Pancreas (tissue), 10 donors: ENCODE results near the gene FYN. TPM values are rescaled to one million over a fixed set of nuclear protein-coding genes. Genes with fewer than 3 reads are reported as not detected.
"Not testable (repeated sequence)": the region's sequence is repeated elsewhere in the genome, so short reads cannot be mapped to it uniquely, and the experiment has no call there.

ENCODE experiments used
- ATAC-seq, 4 donors: fragments of 200-7000 bp; cut with Tn5 transposase; one replicate each; pipeline versions ENCODE4 v1.8.0 to v1.9.1; 2020; ENCODE audit warnings: mild to moderate bottlenecking in 4 of 4, moderate library complexity in 4 of 4
- DNase-seq, 6 donors: peaks; one replicate each; pipeline ENCODE4 v3.0.0-alpha.2; 2020
- FAIRE-seq: peaks from 2 replicates; lab custom pipeline; 2012; peaks lifted over from hg19 to GRCh38; lab: Jason Lieb, UNC
- H3K27ac ChIP-seq, 4 donors: fragments of 200-600 bp; sonication (generic); 1 replicate in 3 of 4; 2 replicates in 1 of 4; pipeline versions ENCODE4 v1.5.0 to v1.8.0; 2020
- H3K27me3 ChIP-seq, 4 donors: fragments of 200-600 bp; one replicate each; pipeline ENCODE4 v1.8.0; 2021
- H3K36me3 ChIP-seq, 3 donors: fragments of 200-600 bp; sonication (generic) in 1 of 3; one replicate each; pipeline versions ENCODE4 v1.5.0 to v1.8.0; 2020 to 2021
- H3K4me1 ChIP-seq, 3 donors: fragments of 200-600 bp; one replicate each; pipeline ENCODE4 v1.8.0; 2021
- H3K4me3 ChIP-seq, 4 donors: fragments of 200-600 bp; sonication (generic) in 2 of 4; one replicate each; pipeline versions ENCODE4 v1.5.0 to v1.8.0; 2020 to 2021
- H3K9me3 ChIP-seq, 4 donors: fragments of 200-600 bp; one replicate each; pipeline ENCODE4 v1.8.0; 2021
- WGBS, 2 donors: extraction: QIAGEN DNeasy Blood & Tissue Kit; methylation state at CpG; one replicate each; pipeline ENCODE4 v1.1.7; 2013; 5-methylcytosine and 5-hydroxymethylcytosine counted together
- intact Hi-C, 3 donors: fragments of 100-400 bp; cut with DNase I; formaldehyde crosslinking; loops; one replicate each; pipeline versions ENCODE4 v1.11.1 to v1.14.2; 2022
- polyA plus RNA-seq, 2 donors: library from polyadenylated mRNA; stranded (reverse); fragments of 200-250 nt; gene quantifications; one replicate each; pipeline ENCODE4 v1.2.3, GENCODE V29; 2013
- total RNA-seq, 6 donors: library from RNA; stranded (reverse); fragmentation: NEBNext Ultra II Directional in 4 of 6; extraction: Animal tissue kit (Norgen Biotek cat#: 25700) in 4 of 6; gene quantifications; one replicate each; pipeline versions ENCODE4 v1.2.1 to v1.2.4, GENCODE V29; 2021 to 2023
- TF ChIP-seq, protein P1 (sequence below), 4 donors: fragments of 200-600 bp; sonication (generic) in 3 of 4; IDR thresholded peaks; one replicate each; pipeline versions ENCODE4 v1.5.0 to v1.8.0; 2021; ENCODE audit warnings: antibody characterized with exemption in 4 of 4
- donor health status: healthy with polysubstance abuse.
- donor health status: DM: no; HTN: no; CAD: no; lungs with moderate emphysema.
- donor health status: DM: no; HTN: no; CAD: no.
- donor health status: control.
- donor health status: control.
- donor health status: Bipolar disorder and iron deficiency.
- donor health status: DM: yes; HTN: yes; CAD: no.
- donor health status: DM: no; HTN: no; CAD: no.
- donor health status: DM: no; HTN: no; CAD: no.
- donor health status: DM: yes; HTN: yes; CAD: no.

Gene FYN
- total and polyA plus RNA-seq, 8 donors, result 6.4 to 21.7 (median 11.9) TPM

DNA sequence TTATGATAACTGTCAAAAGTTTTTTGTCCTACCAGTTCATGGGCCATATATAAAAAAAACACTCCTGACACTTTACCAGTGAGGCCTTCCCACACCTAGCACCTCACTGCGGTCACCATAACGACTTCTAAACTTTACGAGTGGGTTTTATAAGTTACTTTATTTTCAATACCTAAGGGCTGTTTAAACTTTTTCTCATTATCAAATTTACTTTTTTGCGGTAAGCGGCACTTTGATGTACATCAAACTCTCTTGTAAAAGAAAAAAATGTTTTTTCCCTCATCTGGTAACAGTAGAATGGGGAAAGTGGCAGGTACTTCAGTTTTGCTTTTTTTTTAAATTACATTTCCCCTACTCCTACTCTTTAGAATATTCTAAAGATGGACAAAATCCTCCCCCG lies 36.2 kb downstream of the FYN start:
- Histone ChIP-seq H3K36me3 (no peaks in the 10 kb centered on the region), H3K27ac (no peak overlapping the region), H3K4me3 (no peak overlapping the region), H3K9me3 (no peaks in the 10 kb centered on the region), H3K27me3 (no peaks in the 10 kb centered on the region), H3K4me1 (no peaks in the 10 kb centered on the region)
- no peak for FAIRE-seq
- TF ChIP-seq, protein P1, sequence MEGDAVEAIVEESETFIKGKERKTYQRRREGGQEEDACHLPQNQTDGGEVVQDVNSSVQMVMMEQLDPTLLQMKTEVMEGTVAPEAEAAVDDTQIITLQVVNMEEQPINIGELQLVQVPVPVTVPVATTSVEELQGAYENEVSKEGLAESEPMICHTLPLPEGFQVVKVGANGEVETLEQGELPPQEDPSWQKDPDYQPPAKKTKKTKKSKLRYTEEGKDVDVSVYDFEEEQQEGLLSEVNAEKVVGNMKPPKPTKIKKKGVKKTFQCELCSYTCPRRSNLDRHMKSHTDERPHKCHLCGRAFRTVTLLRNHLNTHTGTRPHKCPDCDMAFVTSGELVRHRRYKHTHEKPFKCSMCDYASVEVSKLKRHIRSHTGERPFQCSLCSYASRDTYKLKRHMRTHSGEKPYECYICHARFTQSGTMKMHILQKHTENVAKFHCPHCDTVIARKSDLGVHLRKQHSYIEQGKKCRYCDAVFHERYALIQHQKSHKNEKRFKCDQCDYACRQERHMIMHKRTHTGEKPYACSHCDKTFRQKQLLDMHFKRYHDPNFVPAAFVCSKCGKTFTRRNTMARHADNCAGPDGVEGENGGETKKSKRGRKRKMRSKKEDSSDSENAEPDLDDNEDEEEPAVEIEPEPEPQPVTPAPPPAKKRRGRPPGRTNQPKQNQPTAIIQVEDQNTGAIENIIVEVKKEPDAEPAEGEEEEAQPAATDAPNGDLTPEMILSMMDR (IDR thresholded peaks at IDR 0.05), result no peak
- no peak for ATAC-seq
- 81 to 86% methylated on average over 6 of the region's 6 CpGs for WGBS, 2 donors
- intact Hi-C loops, result no loop called here
- no peak for DNase-seq

DNA sequence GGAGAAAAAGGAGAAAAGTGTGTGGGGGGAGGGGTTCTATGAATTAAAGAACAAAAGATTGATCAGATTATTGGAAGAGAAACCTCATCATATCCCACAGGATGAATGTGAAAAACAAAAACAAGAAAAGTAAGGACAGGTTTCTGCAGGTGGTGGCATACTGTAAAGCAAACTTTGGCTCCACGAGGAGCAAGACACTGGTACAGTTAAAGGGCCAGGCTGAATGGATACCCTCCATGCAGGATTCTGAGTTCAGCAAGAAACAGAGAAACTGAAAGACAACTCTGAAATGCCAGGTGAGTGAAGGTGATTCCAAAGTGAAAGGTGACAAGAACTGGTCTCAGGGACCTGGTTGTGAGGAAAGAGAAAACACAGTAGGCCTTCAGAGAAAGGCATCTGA lies 37.4 kb downstream of the FYN start:
- WGBS, 2 donors, result 9 to 18% methylated on average over 1 of the region's 1 CpG
- DNase-seq (no peak), FAIRE-seq (no peak), ATAC-seq (no peak)
- Histone ChIP-seq H3K4me1 (no peaks in the 10 kb centered on the region), H3K36me3 (no peaks in the 10 kb centered on the region), H3K27ac (no peak overlapping the region), H3K27me3 (no peaks in the 10 kb centered on the region), H3K4me3 (no peak overlapping the region), H3K9me3 (no peaks in the 10 kb centered on the region)
- intact Hi-C loops, result no loop called here
- TF ChIP-seq, protein P1 (IDR thresholded peaks at IDR 0.05), result no peak

DNA sequence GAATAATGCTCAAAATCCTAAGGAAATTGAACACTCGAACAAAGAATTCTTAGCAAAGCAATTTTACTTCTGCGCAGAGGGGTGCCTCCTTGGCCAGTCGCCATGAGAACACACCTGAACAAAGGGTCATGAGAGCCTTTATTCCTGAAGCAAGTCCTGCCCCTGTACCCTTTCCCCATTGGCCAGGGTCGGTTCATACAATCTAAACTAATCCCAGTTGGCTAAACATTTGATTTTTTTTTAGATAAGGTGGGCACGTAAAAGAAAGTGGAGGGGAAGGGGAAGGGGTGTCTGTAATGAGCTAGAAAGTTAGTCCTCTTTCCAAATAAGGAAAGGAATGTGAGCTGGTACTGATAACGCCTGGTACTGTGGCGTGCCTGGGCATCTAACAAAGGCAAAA lies 37.9 kb downstream of the FYN start:
- DNase-seq, H3K9me3 ChIP-seq, FAIRE-seq, H3K4me3 ChIP-seq, H3K36me3 ChIP-seq, H3K27ac ChIP-seq, H3K4me1 ChIP-seq, intact Hi-C loops, H3K27me3 ChIP-seq, ATAC-seq: not testable (repeated sequence)
- WGBS, 2 donors, result 35 to 49% methylated on average over 7 of the region's 7 CpGs

DNA sequence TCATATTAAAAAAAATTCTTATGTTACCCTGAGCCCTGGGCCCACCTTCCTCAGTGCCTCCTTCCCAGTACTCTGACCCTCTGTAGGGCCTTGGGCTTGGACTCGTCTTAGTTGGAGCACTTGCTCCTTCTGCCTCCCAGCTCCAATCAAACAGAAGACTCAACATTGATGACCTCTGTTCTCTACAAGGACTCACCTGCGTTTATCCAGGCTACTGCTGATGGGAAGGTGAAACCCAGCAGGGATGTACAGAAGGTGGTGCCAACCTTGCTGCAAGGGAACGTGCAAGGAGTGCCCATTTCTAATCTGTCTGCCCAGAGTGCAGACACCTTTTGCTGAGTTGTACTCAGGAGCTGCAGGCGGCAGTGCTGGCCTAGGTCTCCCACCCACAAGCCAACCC lies 38.9 kb downstream of the FYN start:
- no peak for FAIRE-seq
- no peaks in the 10 kb centered on the region for H3K27me3 ChIP-seq
- intact Hi-C loops, result no loop called here
- H3K27ac ChIP-seq, result no peak overlapping the region
- H3K9me3 ChIP-seq, result no peaks in the 10 kb centered on the region
- WGBS, 2 donors, result 67 to 72% methylated on average over 4 of the region's 4 CpGs
- DNase-seq, result no peak
- no peak for ATAC-seq
- TF ChIP-seq, protein P1 (IDR thresholded peaks at IDR 0.05), result no peak
- no peak overlapping the region for H3K4me3 ChIP-seq
- H3K4me1 ChIP-seq, result no peaks in the 10 kb centered on the region
- no peaks in the 10 kb centered on the region for H3K36me3 ChIP-seq

DNA sequence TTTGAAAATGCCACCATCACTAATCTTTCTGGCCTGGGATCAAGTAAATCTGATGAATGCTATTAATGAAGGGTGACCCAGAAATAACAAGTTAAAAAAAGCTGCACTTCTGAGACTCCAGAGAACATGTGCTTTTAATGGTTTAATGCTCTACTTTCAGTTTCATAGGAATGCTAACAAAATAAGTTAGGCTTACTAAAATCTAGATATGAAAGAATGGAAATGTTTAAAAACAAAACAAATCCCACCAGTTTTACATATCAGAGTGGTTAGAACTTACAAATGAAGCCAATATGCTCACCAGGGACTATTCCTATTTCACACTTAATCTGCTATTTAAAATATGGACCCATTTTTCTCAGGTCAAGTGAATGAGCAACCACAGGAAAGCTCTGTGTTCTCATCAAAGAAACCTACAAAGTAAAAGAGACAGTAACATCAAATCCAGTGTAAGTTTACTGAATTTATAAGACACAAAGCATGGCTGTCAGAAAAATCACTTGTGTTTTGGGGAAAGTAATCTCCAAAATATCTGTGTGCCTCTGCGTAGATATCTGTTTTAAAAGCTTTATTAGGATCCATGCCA lies 40.3 kb downstream of the FYN start:
- WGBS, 2 donors, result 78 to 91% methylated on average over 1 of the region's 1 CpG
- Histone ChIP-seq H3K27ac (no peak overlapping the region), H3K4me3 (no peak overlapping the region), H3K4me1 (no peaks in the 10 kb centered on the region), H3K9me3 (no peaks in the 10 kb centered on the region), H3K36me3 (no peaks in the 10 kb centered on the region), H3K27me3 (no peaks in the 10 kb centered on the region)
- TF ChIP-seq, protein P1 (IDR thresholded peaks at IDR 0.05), result no peak
- ATAC-seq (no peak), FAIRE-seq (no peak), DNase-seq (no peak)
- intact Hi-C loops, result no loop called here
